ENCODE data around the gene TBL3. TPM values are rescaled to one million over a fixed set of nuclear protein-coding genes. Genes with fewer than 3 reads are reported as not detected.

TBL3 gene
- total and polyA plus RNA-seq, 9 of the 15 experiments (the other 6 are each of a cell fraction or from before 2014, with no cell fraction given) = 0.97 to 117 (median 24.5) TPM

GRCh38 chr16:1938316-1938715 lies 33.5 kb upstream of the TBL3 start:
- H3K9me1 ChIP-seq (ENCODE audit: control insufficient read depth, insufficient read depth, low read length) = peaks cover 8% of the 10 kb centered on the region
- no peak overlapping the region for H3K4me3 ChIP-seq
- CTCF ChIA-PET (ENCODE audit: low intra/inter-chr PET ratio) = no interaction called here
- H3K9ac ChIP-seq (ENCODE audit: insufficient read depth in 1 of 2, low read depth in 2 of 2, low read length in 2 of 2) = no peak overlapping the region
- in situ Hi-C loops (cut with MboI) (no loop called here), intact Hi-C loops (cut with micrococcal nuclease) (no loop called here)
- no peak for TF ChIP-seq SLC30A9 (CRISPR knock-in tag; IDR thresholded peaks at IDR 0.05)
- no peak for TF ChIP-seq HNRNPH1 (optimal IDR thresholded peaks at IDR 0.05; ENCODE audit: low read depth, low read length)
- TF ChIP-seq PHB (CRISPR knock-in tag; IDR thresholded peaks at IDR 0.05) = no peak
- TF ChIP-seq BHLHE40 (IDR thresholded peaks at IDR 0.05; ENCODE audit: low read length) = no peak
- TF ChIP-seq NKRF (IDR thresholded peaks at IDR 0.05; ENCODE audit: borderline replicate concordance) = no peak
- TF ChIP-seq MED1 (CRISPR knock-in tag; IDR thresholded peaks at IDR 0.05; ENCODE audit: borderline replicate concordance) = no peak
- TF ChIP-seq TCF7 (IDR thresholded peaks at IDR 0.05; ENCODE audit: borderline replicate concordance) = no peak
- no peak for TF ChIP-seq ZNF347 (CRISPR knock-in tag; IDR thresholded peaks at IDR 0.05; ENCODE audit: low read depth)
- no peak for TF ChIP-seq ZC3H11A (IDR thresholded peaks at IDR 0.05; ENCODE audit: low read depth, low read length)
- no peak for TF ChIP-seq PCBP2 (IDR thresholded peaks at IDR 0.05; ENCODE audit: low read depth, low read length, poor library complexity, severe bottlenecking)
- TF ChIP-seq ZNF133 (CRISPR knock-in tag; IDR thresholded peaks at IDR 0.05) = no peak
- no peak for TF ChIP-seq ZNF408 (CRISPR knock-in tag; IDR thresholded peaks at IDR 0.05; ENCODE audit: low read depth)
- no peak for TF ChIP-seq RERE (CRISPR knock-in tag; IDR thresholded peaks at IDR 0.05; ENCODE audit: borderline replicate concordance)
- TF ChIP-seq POLR2AphosphoS5 (IDR thresholded peaks at IDR 0.05; ENCODE audit: control insufficient read depth, insufficient read depth, low read depth, low read length) = no peak
- H3K9me3 ChIP-seq (replicated peaks; ENCODE audit: control insufficient read depth, insufficient read depth, low read depth, low read length) = no peaks in the 10 kb centered on the region
- FAIRE-seq = no peak
- DNase-seq (ENCODE audit: extremely low read depth in 1 of 4, low spot score in 3 of 4) = no peak
- H4K20me1 ChIP-seq (replicated peaks; ENCODE audit: control insufficient read depth, insufficient read depth, low read length) = peaks cover 7% of the 10 kb centered on the region
- no peak overlapping the region for H2AFZ ChIP-seq (ENCODE audit: low read depth, low read length)
- no peak for ATAC-seq
- H3K27ac ChIP-seq (ENCODE audit: extremely low read depth, low read depth, low read length) = no peak overlapping the region
- H3K36me3 ChIP-seq (ENCODE audit: control insufficient read depth, insufficient read depth, low read length) = peaks cover 37% of the 10 kb centered on the region; the same call in 2 of the 3 replicates
- WGBS (ENCODE audit: insufficient coverage, low coverage, missing lambda C conversion rate) = 92% methylated on average over 10 of the region's 10 CpGs
- H3K27me3 ChIP-seq (ENCODE audit: control insufficient read depth in 2 of 2, insufficient read depth in 2 of 2, low read length in 2 of 2) = no peaks in the 10 kb centered on the region
- H3K79me2 ChIP-seq (ENCODE audit: control insufficient read depth, insufficient read depth, low read length) = peaks cover 20% of the 10 kb centered on the region
- POLR2A ChIA-PET = interaction anchor here (0.9 kb wide), 1 partner anchor 27 kb away, joined by 3 read pairs; no protein-coding TSS in a partner anchor
- no TSS peak for BruUV-seq (replicated peaks)
- H3K4me2 ChIP-seq (ENCODE audit: insufficient read depth, low read length) = no peak overlapping the region
- peaks cover 22 to 48% of the 10 kb centered on the region in 2 experiments for H3K4me1 ChIP-seq (replicated peaks in 1 of 2; ENCODE audit: control insufficient read depth in 2 of 2, insufficient read depth in 2 of 2, low read length in 2 of 2)
